ENCODE data around the gene PLEKHG2. TPM values are rescaled to one million over a fixed set of nuclear protein-coding genes. Genes with fewer than 3 reads are reported as not detected.

PLEKHG2 gene
- total and polyA plus RNA-seq, 9 of the 15 experiments (the other 6 are each of a cell fraction or from before 2014, with no cell fraction given), result 0.98 to 45.7 (median 9.8) TPM

DNA sequence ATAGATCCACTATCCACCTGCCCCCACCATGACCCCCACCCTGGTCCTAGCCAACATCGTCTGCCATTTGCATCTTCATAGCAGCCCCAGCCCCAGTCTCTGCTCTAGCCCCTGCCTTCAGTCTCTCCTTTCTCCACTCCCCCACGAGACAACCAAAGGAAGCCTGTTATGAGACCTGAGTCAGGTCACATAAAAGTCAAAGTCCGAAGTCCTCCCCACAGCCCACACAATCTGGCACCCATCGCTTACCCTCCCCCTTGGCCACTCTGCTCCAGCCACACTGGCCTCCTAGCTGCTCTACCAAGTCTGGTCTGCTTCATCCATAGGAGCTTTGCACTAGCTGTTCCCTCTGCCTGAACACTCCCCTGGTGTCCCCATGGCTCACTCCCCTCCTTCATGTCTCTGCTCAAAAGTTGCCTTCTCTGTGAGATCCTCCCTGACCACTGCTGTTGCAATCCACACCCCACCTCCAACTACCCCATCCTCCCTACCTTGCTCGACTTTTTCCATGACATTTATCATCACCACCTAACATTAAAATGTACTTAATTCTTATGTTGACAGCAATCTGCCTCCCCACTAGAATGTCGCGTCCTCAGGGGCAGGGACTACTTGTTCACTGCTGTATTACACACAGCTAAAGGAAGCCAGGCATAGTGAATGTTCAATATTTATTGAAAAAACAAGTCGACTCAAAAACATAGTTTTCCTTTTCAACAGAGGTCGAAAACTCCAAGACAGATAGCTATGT lies 1.2 kb upstream of the PLEKHG2 start (continued):
- TF ChIP-seq CREB1 (IDR thresholded peaks at IDR 0.05) (0 out of 2 replicates have a peak, but pooled peaks have one; percentile 8), CREB1 (CRISPR knock-in tag; IDR thresholded peaks at IDR 0.05) (no peak), NRF1 (conservative IDR thresholded peaks at IDR 0.05 in 1 of 2, IDR thresholded peaks at IDR 0.05 in 1 of 2) (no peak), VEZF1 (CRISPR knock-in tag; IDR thresholded peaks at IDR 0.05) (no peak), HMGXB4 (CRISPR knock-in tag; IDR thresholded peaks at IDR 0.05) (no peak), RFX1 (IDR thresholded peaks at IDR 0.05) (no peak), SNRNP70 (optimal IDR thresholded peaks at IDR 0.05; ENCODE audit: low read depth, low read length) (no peak), CREBBP (IDR thresholded peaks at IDR 0.05; ENCODE audit: low read depth, low read length) (no peak), ZNF79 (CRISPR knock-in tag; IDR thresholded peaks at IDR 0.05; ENCODE audit: low read depth) (no peak), SREBF2 (CRISPR knock-in tag; IDR thresholded peaks at IDR 0.05) (no peak), ERF (CRISPR knock-in tag; IDR thresholded peaks at IDR 0.05) (no peak), ZNF263 (CRISPR knock-in tag; IDR thresholded peaks at IDR 0.05; ENCODE audit: borderline replicate concordance) (peak; percentile 73; the same call in 1 of the 2 replicates), SMAD3 (CRISPR knock-in tag; conservative IDR thresholded peaks at IDR 0.05) (no peak), ZBTB7A (IDR thresholded peaks at IDR 0.05; ENCODE audit: borderline replicate concordance, control insufficient read depth, low read depth, low read length) (0 out of 2 replicates have a peak, but pooled peaks have one; percentile 28), ETV1 (tag; conservative IDR thresholded peaks at IDR 0.05; ENCODE audit: low read depth) (no peak), TAF1 (IDR thresholded peaks at IDR 0.05; ENCODE audit: control insufficient read depth, extremely low read depth, insufficient read depth, low read length, severe bottlenecking) (peak; percentile 31), ZNF165 (CRISPR knock-in tag; IDR thresholded peaks at IDR 0.05; ENCODE audit: borderline replicate concordance) (no peak), ZZZ3 (IDR thresholded peaks at IDR 0.05) (no peak), FOXM1 (IDR thresholded peaks at IDR 0.05; ENCODE audit: low read depth) (no peak), FOXM1 (CRISPR knock-in tag; IDR thresholded peaks at IDR 0.05; ENCODE audit: low read depth) (no peak), KAT8 (IDR thresholded peaks at IDR 0.05; ENCODE audit: low read depth) (no peak), MAFG (tag; conservative IDR thresholded peaks at IDR 0.05) (no peak)
- TF ChIP-seq, protein P1, sequence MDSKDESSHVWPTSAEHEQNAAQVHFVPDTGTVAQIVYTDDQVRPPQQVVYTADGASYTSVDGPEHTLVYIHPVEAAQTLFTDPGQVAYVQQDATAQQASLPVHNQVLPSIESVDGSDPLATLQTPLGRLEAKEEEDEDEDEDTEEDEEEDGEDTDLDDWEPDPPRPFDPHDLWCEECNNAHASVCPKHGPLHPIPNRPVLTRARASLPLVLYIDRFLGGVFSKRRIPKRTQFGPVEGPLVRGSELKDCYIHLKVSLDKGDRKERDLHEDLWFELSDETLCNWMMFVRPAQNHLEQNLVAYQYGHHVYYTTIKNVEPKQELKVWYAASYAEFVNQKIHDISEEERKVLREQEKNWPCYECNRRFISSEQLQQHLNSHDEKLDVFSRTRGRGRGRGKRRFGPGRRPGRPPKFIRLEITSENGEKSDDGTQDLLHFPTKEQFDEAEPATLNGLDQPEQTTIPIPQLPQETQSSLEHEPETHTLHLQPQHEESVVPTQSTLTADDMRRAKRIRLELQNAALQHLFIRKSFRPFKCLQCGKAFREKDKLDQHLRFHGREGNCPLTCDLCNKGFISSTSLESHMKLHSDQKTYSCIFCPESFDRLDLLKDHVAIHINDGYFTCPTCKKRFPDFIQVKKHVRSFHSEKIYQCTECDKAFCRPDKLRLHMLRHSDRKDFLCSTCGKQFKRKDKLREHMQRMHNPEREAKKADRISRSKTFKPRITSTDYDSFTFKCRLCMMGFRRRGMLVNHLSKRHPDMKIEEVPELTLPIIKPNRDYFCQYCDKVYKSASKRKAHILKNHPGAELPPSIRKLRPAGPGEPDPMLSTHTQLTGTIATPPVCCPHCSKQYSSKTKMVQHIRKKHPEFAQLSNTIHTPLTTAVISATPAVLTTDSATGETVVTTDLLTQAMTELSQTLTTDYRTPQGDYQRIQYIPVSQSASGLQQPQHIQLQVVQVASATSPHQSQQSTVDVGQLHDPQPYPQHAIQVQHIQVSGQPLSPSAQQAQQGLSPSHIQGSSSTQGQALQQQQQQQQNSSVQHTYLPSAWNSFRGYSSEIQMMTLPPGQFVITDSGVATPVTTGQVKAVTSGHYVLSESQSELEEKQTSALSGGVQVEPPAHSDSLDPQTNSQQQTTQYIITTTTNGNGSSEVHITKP (IDR thresholded peaks at IDR 0.05; ENCODE audit: partially characterized antibody), result no peak
